Measurements from ENCODE around the gene DSE.

DNA sequence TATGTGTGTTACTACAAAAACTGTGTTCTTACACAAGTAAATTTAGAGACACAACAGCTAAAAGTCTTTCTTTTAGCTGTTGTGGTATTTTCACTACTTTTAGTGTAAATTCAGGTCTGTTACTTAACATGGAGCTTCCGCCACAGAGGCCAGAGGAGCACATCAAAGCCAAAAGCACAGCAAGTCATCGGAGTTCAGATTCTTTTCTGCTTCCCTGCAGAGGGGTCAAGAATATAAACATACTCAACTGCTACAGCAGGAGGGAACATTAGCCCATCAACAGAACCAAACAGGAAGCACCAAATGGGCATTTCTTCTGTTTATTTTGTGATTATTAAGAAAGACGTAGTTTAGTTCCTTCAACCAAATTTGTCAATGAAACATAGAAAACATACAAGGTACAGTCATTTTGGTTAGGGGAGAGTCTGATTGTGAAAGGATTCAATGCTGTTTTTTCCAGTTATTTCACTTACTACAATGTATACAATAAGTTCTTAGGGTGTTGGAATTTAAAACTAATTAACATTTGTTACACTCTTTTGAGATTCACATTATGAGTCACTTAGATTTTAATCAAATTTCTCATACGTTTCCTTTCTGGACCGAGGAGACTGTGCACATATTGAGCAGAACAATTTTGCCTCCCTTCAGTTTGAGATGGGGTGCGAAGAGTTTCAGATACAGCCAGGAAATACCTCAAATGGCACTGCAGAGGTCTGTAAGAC lies 42.8 kb upstream of the DSE start:
- TF ChIP-seq, protein P1, sequence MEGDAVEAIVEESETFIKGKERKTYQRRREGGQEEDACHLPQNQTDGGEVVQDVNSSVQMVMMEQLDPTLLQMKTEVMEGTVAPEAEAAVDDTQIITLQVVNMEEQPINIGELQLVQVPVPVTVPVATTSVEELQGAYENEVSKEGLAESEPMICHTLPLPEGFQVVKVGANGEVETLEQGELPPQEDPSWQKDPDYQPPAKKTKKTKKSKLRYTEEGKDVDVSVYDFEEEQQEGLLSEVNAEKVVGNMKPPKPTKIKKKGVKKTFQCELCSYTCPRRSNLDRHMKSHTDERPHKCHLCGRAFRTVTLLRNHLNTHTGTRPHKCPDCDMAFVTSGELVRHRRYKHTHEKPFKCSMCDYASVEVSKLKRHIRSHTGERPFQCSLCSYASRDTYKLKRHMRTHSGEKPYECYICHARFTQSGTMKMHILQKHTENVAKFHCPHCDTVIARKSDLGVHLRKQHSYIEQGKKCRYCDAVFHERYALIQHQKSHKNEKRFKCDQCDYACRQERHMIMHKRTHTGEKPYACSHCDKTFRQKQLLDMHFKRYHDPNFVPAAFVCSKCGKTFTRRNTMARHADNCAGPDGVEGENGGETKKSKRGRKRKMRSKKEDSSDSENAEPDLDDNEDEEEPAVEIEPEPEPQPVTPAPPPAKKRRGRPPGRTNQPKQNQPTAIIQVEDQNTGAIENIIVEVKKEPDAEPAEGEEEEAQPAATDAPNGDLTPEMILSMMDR (IDR thresholded peaks at IDR 0.05), result no peak
- TF ChIP-seq POLR2A (IDR thresholded peaks at IDR 0.05) (no peak), EP300 (IDR thresholded peaks at IDR 0.05) (no peak)
